GM12878 (cell line): Measurements from ENCODE around the gene SGSM2. TPM values are rescaled to one million over a fixed set of nuclear protein-coding genes. Genes with fewer than 3 reads are reported as not detected.
A peak's percentile ranks its signal among the peaks of the same experiment; 100 is the strongest.

Source experiments
- ATF7 ChIP-seq: fragments of 450-650 bp; IDR thresholded peaks from 2 replicates; pipeline ENCODE4 v1.6.1; 2016; ENCODE audit warnings: low read depth, mild to moderate bottlenecking
- BHLHE40 ChIP-seq, 2 experiments: fragments of 450-650 bp in 1 of 2; IDR thresholded peaks; 2 replicates each; pipeline ENCODE4 v1.6.1; 2011 to 2017; ENCODE audit warnings: low read depth in 2 of 2, borderline replicate concordance in 1 of 2, improper control_type of control experiment in 1 of 2, low read length in 1 of 2, mild to moderate bottlenecking in 1 of 2
- CEBPB ChIP-seq, 2 experiments: fragments of 150-350 bp in 1 of 2; IDR thresholded peaks; 2 replicates each; pipeline ENCODE4 v1.6.1; 2012 to 2014; ENCODE audit warnings: low read depth in 2 of 2, low read length in 2 of 2, borderline replicate concordance in 1 of 2, inconsistent platforms in 1 of 2
- CHD1 ChIP-seq: IDR thresholded peaks from 2 replicates; pipeline ENCODE4 v1.6.1; 2012; ENCODE audit warnings: low read depth, low read length, improper control_type of control experiment
- EED ChIP-seq: sonication (generic); IDR thresholded peaks from 2 replicates; pipeline ENCODE4 v1.6.1; 2016; ENCODE audit warnings: antibody characterized with exemption, low read depth
- EGR1 ChIP-seq, 2 experiments: IDR thresholded peaks; 1 replicate in 1 of 2; 2 replicates in 1 of 2; pipeline ENCODE4 v1.6.1; 2011 to 2012; ENCODE audit warnings: low read depth in 2 of 2, low read length in 2 of 2, borderline replicate concordance in 1 of 2, mild to moderate bottlenecking in 1 of 2, moderate library complexity in 1 of 2
- EZH2 ChIP-seq: IDR thresholded peaks from 2 replicates; pipeline ENCODE4 v1.6.1; 2012; ENCODE audit warnings: low read depth, mild to moderate bottlenecking, control low read depth, inconsistent platforms, low read length, borderline replicate concordance; ENCODE audit not compliant: control insufficient read depth
- FOXM1 ChIP-seq: IDR thresholded peaks from 2 replicates; pipeline ENCODE4 v1.6.1; 2012; ENCODE audit warnings: low read depth, mild to moderate bottlenecking, inconsistent platforms, low read length, moderate library complexity
- HDAC6 ChIP-seq: fragments of 200-600 bp; sonication (generic); IDR thresholded peaks from one replicate; pipeline ENCODE4 v1.8.0; 2017; ENCODE audit warnings: antibody characterized with exemption; ENCODE audit not compliant: unreplicated experiment
- IRF4 ChIP-seq: IDR thresholded peaks from 2 replicates; pipeline ENCODE4 v1.6.1; 2011; ENCODE audit warnings: low read depth, low read length
- MXI1 ChIP-seq: fragments of 150-350 bp; IDR thresholded peaks from 2 replicates; pipeline ENCODE4 v1.6.1; 2011; ENCODE audit warnings: low read depth, mild to moderate bottlenecking, inconsistent platforms, low read length, improper control_type of control experiment
- NRF1 ChIP-seq: conservative IDR thresholded peaks from 2 replicates; pipeline ENCODE4 v1.6.1; 2011; ENCODE audit warnings: mild to moderate bottlenecking, low read depth, low read length, improper control_type of control experiment
- POU2F2 ChIP-seq: IDR thresholded peaks from 3 replicates; pipeline ENCODE4 v1.6.1; 2011; ENCODE audit warnings: low read depth, mild to moderate bottlenecking, low read length, borderline replicate concordance
- RBBP5 ChIP-seq: fragments of 200-600 bp; sonication (generic); conservative IDR thresholded peaks from 2 replicates; pipeline ENCODE4 v1.6.1; 2016
- RFX5 ChIP-seq: IDR thresholded peaks from 2 replicates; pipeline ENCODE4 v1.6.1; 2011; ENCODE audit warnings: low read depth, low read length, improper control_type of control experiment
- SMAD5 ChIP-seq: IDR thresholded peaks from 2 replicates; pipeline ENCODE4 v1.6.1; 2016; ENCODE audit warnings: antibody characterized with exemption, low read depth
- SMARCA5 ChIP-seq: fragments of 450-650 bp; IDR thresholded peaks from 2 replicates; pipeline ENCODE4 v1.6.1; 2017; ENCODE audit warnings: mild to moderate bottlenecking
- SP1 ChIP-seq: IDR thresholded peaks from one replicate; pipeline ENCODE4 v1.6.1; 2011; ENCODE audit warnings: low read depth, low read length
- SUZ12 ChIP-seq: fragments of 200-600 bp; sonication (generic); IDR thresholded peaks from one replicate; pipeline ENCODE4 v1.6.1; 2018; ENCODE audit warnings: antibody characterized with exemption, mild to moderate bottlenecking; ENCODE audit not compliant: unreplicated experiment
- YBX1 ChIP-seq: fragments of 450-650 bp; IDR thresholded peaks from 2 replicates; pipeline ENCODE4 v1.6.1; 2016; ENCODE audit warnings: antibody characterized with exemption
- YY1 ChIP-seq: IDR thresholded peaks from 2 replicates; pipeline ENCODE4 v1.6.1; 2011; ENCODE audit warnings: low read depth, mild to moderate bottlenecking, low read length
- ZNF217 ChIP-seq: fragments of 450-650 bp; IDR thresholded peaks from 2 replicates; pipeline ENCODE4 v1.6.1; 2017; ENCODE audit warnings: antibody characterized with exemption, mild to moderate bottlenecking
- ZSCAN29 ChIP-seq: fragments of 450-650 bp; IDR thresholded peaks from 2 replicates; pipeline ENCODE4 v1.6.1; 2017; ENCODE audit warnings: mild to moderate bottlenecking, moderate library complexity
- polyA plus RNA-seq, 11 experiments: library from polyadenylated mRNA; depleted of rRNA in 4 of 11; unstranded in 6 of 11; stranded (reverse) in 5 of 11; fragments of >200 nt; fragmentation: Nextera tagmentation in 4 of 11; fragmentation: Illumina TruSeq in 1 of 11; extraction: Ambion mirVana in 4 of 11; extraction: Trizol in 1 of 11; gene quantifications; 1 replicate in 1 of 11; 2 replicates in 10 of 11; pipeline versions ENCODE4 v1.2.1 to v1.2.3, GENCODE V29; 2011 to 2016; ENCODE audit warnings: inconsistent platforms in 2 of 11, missing spikeins in 2 of 11, low read depth in 1 of 11
- total RNA-seq, 4 experiments: library from RNA; depleted of rRNA in 3 of 4; stranded (reverse); fragments of >200 nt in 3 of 4; fragmentation: Illumina TruSeq in 1 of 4; extraction: Trizol in 1 of 4; gene quantifications; 2 replicates each; pipeline versions ENCODE4 v1.2.1 to v1.2.3, GENCODE V29; 2013 to 2021
- TF ChIP-seq, protein P1 (sequence below): fragments of 450-650 bp; conservative IDR thresholded peaks from 2 replicates; pipeline ENCODE4 v1.6.1; 2017; ENCODE audit warnings: mild to moderate bottlenecking, moderate library complexity
- TF ChIP-seq, protein P2 (sequence below): IDR thresholded peaks from 2 replicates; pipeline ENCODE4 v1.6.1; 2011; ENCODE audit warnings: mild to moderate bottlenecking, low read depth, low read length, moderate library complexity; ENCODE audit not compliant: insufficient replicate concordance
- TF ChIP-seq, protein P3 (sequence below): fragments of 450-650 bp; formaldehyde crosslinking; IDR thresholded peaks from 2 replicates; pipeline ENCODE4 v1.5.0; 2022; ENCODE audit warnings: mild to moderate bottlenecking, missing genetic modification characterization

SGSM2 gene
- total and polyA plus RNA-seq, 10 of the 15 experiments (the other 5 are each of a cell fraction or from before 2014, with no cell fraction given): 0.50 to 50.9 (median 18.5) TPM

DNA sequence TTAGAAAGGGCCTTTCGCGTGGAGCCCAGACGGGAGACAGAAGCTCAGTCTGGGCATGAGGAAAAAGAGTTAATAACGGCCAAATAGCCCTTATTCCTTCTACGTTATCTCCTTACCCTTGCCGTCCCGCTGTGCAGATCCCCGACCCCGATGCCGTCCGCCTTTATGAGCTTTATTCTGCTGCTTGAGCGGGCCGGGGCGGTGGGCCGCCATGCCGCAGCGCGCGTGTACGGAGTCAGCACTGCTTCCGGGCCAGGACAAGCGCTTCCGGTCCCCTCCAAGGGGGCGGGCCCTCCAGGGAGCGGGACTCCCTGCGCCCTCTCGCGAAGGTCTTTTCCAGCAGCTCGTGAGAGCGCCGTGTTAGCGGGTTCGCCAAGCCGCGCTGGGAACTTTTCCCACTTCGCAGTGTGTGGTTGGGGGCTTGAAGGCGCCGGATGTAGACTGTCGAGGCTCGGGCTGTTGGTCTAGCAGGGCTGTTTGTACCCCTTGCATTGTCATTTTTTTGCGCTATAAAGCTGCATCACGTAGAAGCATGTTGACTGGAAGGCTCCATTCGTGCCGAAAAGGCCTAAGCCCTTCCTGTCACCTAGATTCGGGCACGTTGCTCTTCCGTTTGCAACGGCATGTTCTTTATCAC is 968 bp upstream of the SGSM2 start, which contains the start of gene TSR1 (continued):
- 0 out of 2 replicates have a peak, but pooled peaks have one; percentile 34 for TF ChIP-seq ATF7
- TF ChIP-seq ZNF217: no peak
- 0 out of 3 replicates have a peak, but pooled peaks of 1 of the 2 experiments have one; percentile 10 for TF ChIP-seq EGR1 (IDR thresholded peaks at IDR 0.05; ENCODE audit: borderline replicate concordance in 1 of 2, low read depth in 2 of 2, low read length in 2 of 2)
- TF ChIP-seq RFX5: peak; percentile 14; the same call in 1 of the 2 replicates
- TF ChIP-seq BHLHE40 (IDR thresholded peaks at IDR 0.05; ENCODE audit: borderline replicate concordance in 1 of 2, low read depth in 2 of 2, low read length in 1 of 2): peak; percentile 80 to 85
- no peak for TF ChIP-seq EZH2
- no peak for TF ChIP-seq CHD1
- TF ChIP-seq, protein P1, sequence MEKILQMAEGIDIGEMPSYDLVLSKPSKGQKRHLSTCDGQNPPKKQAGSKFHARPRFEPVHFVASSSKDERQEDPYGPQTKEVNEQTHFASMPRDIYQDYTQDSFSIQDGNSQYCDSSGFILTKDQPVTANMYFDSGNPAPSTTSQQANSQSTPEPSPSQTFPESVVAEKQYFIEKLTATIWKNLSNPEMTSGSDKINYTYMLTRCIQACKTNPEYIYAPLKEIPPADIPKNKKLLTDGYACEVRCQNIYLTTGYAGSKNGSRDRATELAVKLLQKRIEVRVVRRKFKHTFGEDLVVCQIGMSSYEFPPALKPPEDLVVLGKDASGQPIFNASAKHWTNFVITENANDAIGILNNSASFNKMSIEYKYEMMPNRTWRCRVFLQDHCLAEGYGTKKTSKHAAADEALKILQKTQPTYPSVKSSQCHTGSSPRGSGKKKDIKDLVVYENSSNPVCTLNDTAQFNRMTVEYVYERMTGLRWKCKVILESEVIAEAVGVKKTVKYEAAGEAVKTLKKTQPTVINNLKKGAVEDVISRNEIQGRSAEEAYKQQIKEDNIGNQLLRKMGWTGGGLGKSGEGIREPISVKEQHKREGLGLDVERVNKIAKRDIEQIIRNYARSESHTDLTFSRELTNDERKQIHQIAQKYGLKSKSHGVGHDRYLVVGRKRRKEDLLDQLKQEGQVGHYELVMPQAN: peak; percentile 88
- TF ChIP-seq, protein P2, sequence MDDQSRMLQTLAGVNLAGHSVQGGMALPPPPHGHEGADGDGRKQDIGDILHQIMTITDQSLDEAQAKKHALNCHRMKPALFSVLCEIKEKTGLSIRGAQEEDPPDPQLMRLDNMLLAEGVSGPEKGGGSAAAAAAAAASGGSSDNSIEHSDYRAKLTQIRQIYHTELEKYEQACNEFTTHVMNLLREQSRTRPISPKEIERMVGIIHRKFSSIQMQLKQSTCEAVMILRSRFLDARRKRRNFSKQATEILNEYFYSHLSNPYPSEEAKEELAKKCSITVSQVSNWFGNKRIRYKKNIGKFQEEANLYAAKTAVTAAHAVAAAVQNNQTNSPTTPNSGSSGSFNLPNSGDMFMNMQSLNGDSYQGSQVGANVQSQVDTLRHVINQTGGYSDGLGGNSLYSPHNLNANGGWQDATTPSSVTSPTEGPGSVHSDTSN: no peak
- no peak for TF ChIP-seq ZSCAN29
- TF ChIP-seq HDAC6: no peak
- no peak for TF ChIP-seq NRF1
- TF ChIP-seq YY1: peak; percentile 98
- TF ChIP-seq FOXM1: no peak
- TF ChIP-seq SMARCA5: 0 out of 2 replicates have a peak, but pooled peaks have one; percentile 26
- TF ChIP-seq IRF4: no peak
- TF ChIP-seq SMAD5: peak; percentile 91
- TF ChIP-seq EED: peak; percentile 66; the same call in 1 of the 2 replicates
- no peak for TF ChIP-seq SUZ12
- TF ChIP-seq RBBP5: no peak
- TF ChIP-seq CEBPB (IDR thresholded peaks at IDR 0.05; ENCODE audit: borderline replicate concordance in 1 of 2, low read depth in 2 of 2, low read length in 2 of 2): no peak
- TF ChIP-seq POU2F2: peak; percentile 57
- TF ChIP-seq MXI1: peak; percentile 98
- TF ChIP-seq SP1: peak; percentile 58
- TF ChIP-seq, protein P3, sequence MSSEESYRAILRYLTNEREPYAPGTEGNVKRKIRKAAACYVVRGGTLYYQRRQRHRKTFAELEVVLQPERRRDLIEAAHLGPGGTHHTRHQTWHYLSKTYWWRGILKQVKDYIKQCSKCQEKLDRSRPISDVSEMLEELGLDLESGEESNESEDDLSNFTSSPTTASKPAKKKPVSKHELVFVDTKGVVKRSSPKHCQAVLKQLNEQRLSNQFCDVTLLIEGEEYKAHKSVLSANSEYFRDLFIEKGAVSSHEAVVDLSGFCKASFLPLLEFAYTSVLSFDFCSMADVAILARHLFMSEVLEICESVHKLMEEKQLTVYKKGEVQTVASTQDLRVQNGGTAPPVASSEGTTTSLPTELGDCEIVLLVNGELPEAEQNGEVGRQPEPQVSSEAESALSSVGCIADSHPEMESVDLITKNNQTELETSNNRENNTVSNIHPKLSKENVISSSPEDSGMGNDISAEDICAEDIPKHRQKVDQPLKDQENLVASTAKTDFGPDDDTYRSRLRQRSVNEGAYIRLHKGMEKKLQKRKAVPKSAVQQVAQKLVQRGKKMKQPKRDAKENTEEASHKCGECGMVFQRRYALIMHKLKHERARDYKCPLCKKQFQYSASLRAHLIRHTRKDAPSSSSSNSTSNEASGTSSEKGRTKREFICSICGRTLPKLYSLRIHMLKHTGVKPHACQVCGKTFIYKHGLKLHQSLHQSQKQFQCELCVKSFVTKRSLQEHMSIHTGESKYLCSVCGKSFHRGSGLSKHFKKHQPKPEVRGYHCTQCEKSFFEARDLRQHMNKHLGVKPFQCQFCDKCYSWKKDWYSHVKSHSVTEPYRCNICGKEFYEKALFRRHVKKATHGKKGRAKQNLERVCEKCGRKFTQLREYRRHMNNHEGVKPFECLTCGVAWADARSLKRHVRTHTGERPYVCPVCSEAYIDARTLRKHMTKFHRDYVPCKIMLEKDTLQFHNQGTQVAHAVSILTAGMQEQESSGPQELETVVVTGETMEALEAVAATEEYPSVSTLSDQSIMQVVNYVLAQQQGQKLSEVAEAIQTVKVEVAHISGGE (CRISPR knock-in tag): no peak
- no peak for TF ChIP-seq YBX1
